GM12873 (cell line): ENCODE data around the gene RFC1.

Experiments used
- TF ChIP-seq, protein P1 (sequence below): IDR thresholded peaks from 2 replicates; pipeline ENCODE4 v1.5.1; 2012; ENCODE audit warnings: low read depth, mild to moderate bottlenecking, moderate library complexity, low read length, control low read depth; ENCODE audit not compliant: insufficient read depth; ENCODE audit errors: missing control alignments

RFC1 gene

DNA sequence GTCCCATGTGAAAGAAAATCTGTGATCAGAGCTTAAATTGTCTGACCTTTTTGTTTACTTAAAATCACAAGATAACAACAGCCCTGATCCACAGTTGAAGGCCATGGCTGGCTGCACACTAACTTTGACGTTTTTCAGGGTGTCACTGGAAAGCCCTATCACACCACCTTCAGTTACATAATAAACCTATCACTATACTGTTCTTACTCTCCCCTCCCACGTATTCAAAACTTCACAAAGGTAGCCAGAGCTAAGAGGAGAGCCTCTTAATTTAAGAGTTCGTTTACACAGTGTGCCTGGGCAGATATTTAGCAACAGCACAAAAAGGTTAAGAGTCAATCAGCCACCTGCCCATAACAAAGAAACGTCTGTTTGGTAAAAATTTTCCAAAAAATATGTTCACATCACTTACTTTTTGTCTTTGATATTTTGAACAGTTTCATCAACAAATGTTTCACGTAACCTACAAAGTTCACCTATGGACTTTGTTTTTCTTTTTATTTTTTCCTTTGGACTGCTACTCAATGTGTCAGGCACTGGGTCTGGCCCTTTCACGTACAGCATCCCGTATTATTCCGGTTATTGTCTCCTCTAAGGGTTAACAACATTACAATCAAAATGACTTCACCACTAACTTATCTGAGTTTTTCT is 25.0 kb downstream of the RFC1 start:
- TF ChIP-seq, protein P1, sequence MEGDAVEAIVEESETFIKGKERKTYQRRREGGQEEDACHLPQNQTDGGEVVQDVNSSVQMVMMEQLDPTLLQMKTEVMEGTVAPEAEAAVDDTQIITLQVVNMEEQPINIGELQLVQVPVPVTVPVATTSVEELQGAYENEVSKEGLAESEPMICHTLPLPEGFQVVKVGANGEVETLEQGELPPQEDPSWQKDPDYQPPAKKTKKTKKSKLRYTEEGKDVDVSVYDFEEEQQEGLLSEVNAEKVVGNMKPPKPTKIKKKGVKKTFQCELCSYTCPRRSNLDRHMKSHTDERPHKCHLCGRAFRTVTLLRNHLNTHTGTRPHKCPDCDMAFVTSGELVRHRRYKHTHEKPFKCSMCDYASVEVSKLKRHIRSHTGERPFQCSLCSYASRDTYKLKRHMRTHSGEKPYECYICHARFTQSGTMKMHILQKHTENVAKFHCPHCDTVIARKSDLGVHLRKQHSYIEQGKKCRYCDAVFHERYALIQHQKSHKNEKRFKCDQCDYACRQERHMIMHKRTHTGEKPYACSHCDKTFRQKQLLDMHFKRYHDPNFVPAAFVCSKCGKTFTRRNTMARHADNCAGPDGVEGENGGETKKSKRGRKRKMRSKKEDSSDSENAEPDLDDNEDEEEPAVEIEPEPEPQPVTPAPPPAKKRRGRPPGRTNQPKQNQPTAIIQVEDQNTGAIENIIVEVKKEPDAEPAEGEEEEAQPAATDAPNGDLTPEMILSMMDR = no peak

DNA sequence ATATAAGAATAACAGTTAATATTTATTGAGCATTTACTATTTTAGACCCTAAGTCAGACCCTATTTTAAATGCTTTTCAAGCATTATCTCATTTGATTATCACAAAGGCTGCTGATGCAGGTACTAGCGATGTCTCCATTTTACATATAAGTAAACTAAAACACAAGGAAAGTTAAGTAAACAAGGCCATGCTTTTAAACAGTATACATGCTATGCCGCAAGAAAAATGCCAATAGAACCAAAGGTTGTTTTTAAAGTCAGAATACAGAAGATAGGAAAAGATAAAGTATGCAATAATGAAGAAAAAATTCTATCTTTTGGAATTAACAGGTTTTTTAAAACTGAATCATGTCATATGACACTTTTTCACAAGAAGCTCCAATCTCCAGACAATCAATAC is 26.2 kb downstream of the RFC1 start:
- TF ChIP-seq, protein P1 = no peak

DNA sequence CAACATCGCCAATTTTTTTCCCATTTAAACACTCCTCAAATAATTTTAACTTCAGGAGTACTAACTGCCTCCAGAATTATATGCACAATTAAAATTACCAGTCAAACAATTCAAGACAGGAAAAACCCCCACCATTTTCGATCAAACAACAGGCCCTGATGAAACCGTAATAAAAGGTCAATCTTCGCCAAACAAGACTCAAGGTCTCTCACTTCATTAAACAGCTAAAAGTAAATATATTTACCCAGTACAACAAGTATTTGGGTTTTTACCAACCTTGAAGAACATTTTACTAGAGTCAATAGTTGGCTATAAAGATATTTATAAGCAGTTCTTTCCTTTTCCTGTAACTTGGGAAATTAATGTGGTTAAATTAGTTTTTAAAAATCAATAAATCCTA is 28.3 kb downstream of the RFC1 start:
- TF ChIP-seq, protein P1 = no peak

DNA sequence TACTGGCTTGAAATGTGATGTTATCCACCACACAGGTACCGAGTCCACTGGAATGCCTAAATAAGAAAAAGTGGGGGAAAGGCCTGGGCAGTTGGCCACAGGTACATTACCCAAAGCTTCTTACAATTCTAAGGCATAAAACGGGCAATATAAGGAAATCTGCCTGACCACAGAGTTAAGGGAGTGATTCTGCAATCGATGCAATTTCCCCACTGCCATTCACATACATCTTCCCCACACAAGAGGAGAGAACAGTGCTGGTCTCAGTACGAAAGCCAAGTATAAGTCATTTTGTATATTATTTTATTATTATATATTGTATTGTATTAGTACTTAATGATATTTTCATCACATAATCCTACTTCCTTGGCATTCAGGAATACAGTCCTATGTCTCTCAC is 30.6 kb downstream of the RFC1 start:
- TF ChIP-seq, protein P1 = no peak

DNA sequence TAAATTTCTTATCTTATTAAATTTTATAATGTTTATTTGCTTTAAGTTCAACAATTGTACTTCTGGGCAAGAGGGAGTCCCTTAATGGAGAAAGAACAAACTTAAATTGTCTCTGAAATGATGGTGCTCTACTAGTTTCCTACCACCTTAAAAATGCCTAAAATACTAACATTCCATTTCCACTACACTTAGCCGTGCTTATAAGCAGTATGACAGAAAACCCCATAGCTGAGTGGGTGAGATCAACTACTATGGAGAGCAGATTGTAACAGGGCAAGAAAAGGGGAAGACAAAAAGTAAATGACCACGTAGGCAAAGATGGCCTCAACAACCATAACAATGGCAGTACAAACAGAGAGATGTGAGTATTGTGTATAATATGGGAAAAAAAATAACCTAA is 35.0 kb downstream of the RFC1 start:
- TF ChIP-seq, protein P1 = no peak

DNA sequence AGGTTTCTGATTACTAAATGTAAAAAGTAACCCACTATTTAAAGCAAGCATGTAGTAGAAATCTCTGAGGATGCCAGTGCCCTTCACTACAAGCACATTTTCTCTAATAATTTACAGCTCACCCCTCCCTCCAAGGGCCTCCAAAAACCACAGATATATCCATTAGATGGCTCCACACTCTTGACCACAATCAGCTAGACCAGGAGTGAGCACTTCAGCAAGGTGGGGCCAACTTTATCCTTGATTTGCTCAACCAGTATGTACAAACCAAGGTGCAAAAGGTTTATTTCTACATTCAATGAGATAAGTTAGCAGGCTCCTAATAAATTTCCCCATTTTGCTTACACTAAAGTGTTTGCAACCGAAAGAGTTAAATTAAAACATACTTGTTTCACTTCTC is 35.8 kb downstream of the RFC1 start:
- TF ChIP-seq, protein P1 = no peak

DNA sequence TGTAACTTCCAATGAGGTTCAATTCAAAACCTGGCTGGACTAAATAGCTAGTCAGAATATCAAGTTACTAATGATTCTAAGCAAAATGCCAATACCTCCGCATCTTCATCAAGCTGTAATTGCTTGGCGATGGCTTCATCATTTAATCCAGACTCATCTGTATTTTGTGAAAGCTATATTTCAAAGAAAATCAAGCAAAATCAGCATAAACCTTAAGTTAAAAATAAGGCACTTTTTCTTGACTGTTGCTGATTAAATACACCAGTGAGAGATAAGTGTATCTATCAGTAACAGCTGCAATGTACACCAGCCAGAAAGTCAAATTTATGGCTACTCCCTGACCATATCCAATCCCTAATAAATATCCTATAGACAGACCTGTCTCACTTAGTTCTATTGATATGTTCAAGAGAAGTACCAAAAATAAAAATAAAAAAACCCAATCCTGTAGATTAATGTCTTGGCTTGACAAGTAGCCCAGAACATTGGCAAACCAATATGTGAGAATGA is 39.6 kb downstream of the RFC1 start:
- TF ChIP-seq, protein P1 = no peak
